HCT116 (cell line): ENCODE results near the gene NKX1-1. TPM values are rescaled to one million over a fixed set of nuclear protein-coding genes. Genes with fewer than 3 reads are reported as not detected.

Experiments
- ATAC-seq: fragments of 200-7000 bp; cut with Tn5 transposase; 2 replicates; pipeline ENCODE4 v1.9.1; 2020; ENCODE audit warnings: mild to moderate bottlenecking, moderate library complexity
- BruUV-seq: library from RNA; stranded (reverse); fragments of 400-500 nt; replicated peaks from 2 replicates; lab custom pipeline; 2021; lab: Mats Ljungman, UMichigan
- CTCF ChIA-PET: fragments of 300-600 bp; sonication (Branson Sonifier 250); formaldehyde crosslinking; loops from one replicate; lab custom pipeline; 2021; ENCODE audit warnings: antibody characterized with exemption; lab: Charles Lee
- POLR2A ChIA-PET: fragments of 300-600, 350-600 bp; sonication (Branson Sonifier 250); formaldehyde crosslinking; loops from one replicate; lab custom pipeline; 2021; ENCODE audit warnings: antibody characterized with exemption; lab: Charles Lee
- RAD21 ChIA-PET, 2 experiments: fragments of 300-600 bp; sonication (Branson Sonifier 250); formaldehyde crosslinking; loops; one replicate each; lab custom pipeline; 2023; ENCODE audit warnings: low total read pairs in 2 of 2; ENCODE audit not compliant: uncharacterized antibody in 2 of 2, unreplicated experiment in 2 of 2, low non-redundant PET in 1 of 2; lab: Charles Lee
- DNase-seq: peaks from one replicate; pipeline ENCODE4 v3.0.0-alpha.2; 2010; ENCODE audit warnings: low read depth, low spot score
- H2AFZ ChIP-seq: fragments of 200-600 bp; shearing (Covaris generic), sonication (generic); 2 replicates; pipeline ENCODE4 v1.6.1; 2017; ENCODE audit warnings: low read depth, mixed run types, mixed read lengths, antibody characterized with exemption, low read length; ENCODE audit not compliant: poor library complexity, severe bottlenecking
- H3K27ac ChIP-seq: 2 replicates; pipeline ENCODE4 v1.5.1; 2012; ENCODE audit warnings: low read depth, low read length
- H3K27me3 ChIP-seq: fragments of 200-600 bp; sonication (generic); 2 replicates; pipeline ENCODE4 v1.6.1; 2016; ENCODE audit warnings: mixed run types, low read length, mixed read lengths; ENCODE audit not compliant: insufficient read depth
- H3K36me3 ChIP-seq, 2 experiments: fragments of 200-500 bp in 1 of 2; fragments of 200-600 bp in 1 of 2; sonication (Bioruptor generic) in 1 of 2; sonication (generic) in 1 of 2; 2 replicates each; pipeline versions ENCODE4 v1.5.1 to v1.6.1; 2014 to 2016; ENCODE audit warnings: low read length in 2 of 2, inconsistent platforms in 1 of 2, mixed read lengths in 1 of 2, mixed run types in 1 of 2; ENCODE audit not compliant: insufficient read depth in 2 of 2, control insufficient read depth in 1 of 2
- H3K4me1 ChIP-seq, 2 experiments: fragments of 200-600 bp in 1 of 2; sonication (generic) in 1 of 2; 2 replicates each; pipeline versions ENCODE4 v1.5.1 to v1.6.1; 2012 to 2017; ENCODE audit warnings: low read length in 2 of 2, inconsistent platforms in 1 of 2, mild to moderate bottlenecking in 1 of 2, mixed read lengths in 1 of 2, mixed run types in 1 of 2, moderate library complexity in 1 of 2; ENCODE audit not compliant: insufficient read depth in 2 of 2, control insufficient read depth in 1 of 2
- H3K4me2 ChIP-seq: fragments of 200-600 bp; sonication (generic); 2 replicates; pipeline ENCODE4 v1.6.1; 2017; ENCODE audit warnings: mixed run types, low read length, mixed read lengths
- H3K4me3 ChIP-seq, 2 experiments: fragments of 200-600 bp in 1 of 2; sonication (generic) in 1 of 2; replicated peaks in 1 of 2; 2 replicates each; pipeline ENCODE4 v1.5.1; 2011 to 2016; ENCODE audit warnings: low read length in 2 of 2, control low read depth in 1 of 2, low read depth in 1 of 2, mild to moderate bottlenecking in 1 of 2, mixed read lengths in 1 of 2, mixed run types in 1 of 2
- H3K79me2 ChIP-seq: fragments of 200-600 bp; sonication (generic); 2 replicates; pipeline ENCODE4 v1.6.1; 2017; ENCODE audit warnings: mild to moderate bottlenecking, mixed run types, low read length, moderate library complexity, mixed read lengths; ENCODE audit not compliant: insufficient read depth
- H3K9ac ChIP-seq: fragments of 200-600 bp; sonication (generic); 2 replicates; pipeline ENCODE4 v1.6.1; 2016; ENCODE audit warnings: low read length, mixed read lengths
- H3K9me2 ChIP-seq: fragments of 200-600 bp; sonication (generic), shearing (Covaris generic); 2 replicates; pipeline ENCODE4 v1.6.1; 2017; ENCODE audit warnings: mixed run types, mild to moderate bottlenecking, moderate library complexity; ENCODE audit not compliant: insufficient read depth
- H3K9me3 ChIP-seq, 2 experiments: fragments of 200-500 bp in 1 of 2; fragments of 200-600 bp in 1 of 2; sonication (Bioruptor generic) in 1 of 2; sonication (generic) in 1 of 2; 2 replicates each; pipeline ENCODE4 v1.6.1; 2014 to 2017; ENCODE audit warnings: low read length in 2 of 2, mixed read lengths in 2 of 2, inconsistent platforms in 1 of 2, low read depth in 1 of 2, mild to moderate bottlenecking in 1 of 2, mixed run types in 1 of 2, moderate library complexity in 1 of 2; ENCODE audit not compliant: control insufficient read depth in 1 of 2, insufficient read depth in 1 of 2
- H4K20me1 ChIP-seq: fragments of 200-600 bp; sonication (generic), shearing (Covaris generic); 2 replicates; pipeline ENCODE4 v1.6.1; 2017; ENCODE audit warnings: mixed run types, mild to moderate bottlenecking, moderate library complexity; ENCODE audit not compliant: insufficient read depth
- ELF1 ChIP-seq: IDR thresholded peaks from 2 replicates; pipeline ENCODE4 v1.6.1; 2012; ENCODE audit warnings: low read depth, borderline replicate concordance
- POLR2A ChIP-seq: IDR thresholded peaks from 2 replicates; pipeline ENCODE4 v1.7.0; 2011; ENCODE audit warnings: borderline replicate concordance; ENCODE audit not compliant: insufficient read depth, insufficient read length; ENCODE audit errors: extremely low read depth
- ZNF274 ChIP-seq: fragments of 200-500 bp; sonication (Bioruptor generic); IDR thresholded peaks from 2 replicates; pipeline ENCODE4 v1.6.1; 2014; ENCODE audit warnings: mild to moderate bottlenecking, low read depth, low read length, inconsistent platforms
- intact Hi-C: fragments of 100-400 bp; cut with micrococcal nuclease; formaldehyde crosslinking; loops from 2 replicates; pipeline ENCODE4 v1.10.0; 2022
- total RNA-seq: library from RNA; stranded (reverse); gene quantifications from one replicate; pipeline ENCODE4 v1.2.1, GENCODE V29; 2021; ENCODE audit not compliant: unreplicated experiment
- TF ChIP-seq, protein P1 (sequence below), 3 experiments: fragments of 200-600 bp in 1 of 3; sonication (generic) in 1 of 3; IDR thresholded peaks in 2 of 3; conservative IDR thresholded peaks in 1 of 3; 2 replicates each; pipeline ENCODE4 v1.5.1; 2012 to 2017; ENCODE audit warnings: low read depth in 2 of 3, low read length in 2 of 3, antibody characterized with exemption in 1 of 3, borderline replicate concordance in 1 of 3, control low read depth in 1 of 3, mild to moderate bottlenecking in 1 of 3, mixed read lengths in 1 of 3, mixed run types in 1 of 3, moderate library complexity in 1 of 3; ENCODE audit not compliant: insufficient read depth in 1 of 3
- TF ChIP-seq, protein P2 (sequence below): IDR thresholded peaks from 2 replicates; pipeline ENCODE4 v1.6.1; 2012; ENCODE audit warnings: low read depth

NKX1-1 gene
- total RNA-seq, 1 experiment from 2014 or later = not detected

DNA sequence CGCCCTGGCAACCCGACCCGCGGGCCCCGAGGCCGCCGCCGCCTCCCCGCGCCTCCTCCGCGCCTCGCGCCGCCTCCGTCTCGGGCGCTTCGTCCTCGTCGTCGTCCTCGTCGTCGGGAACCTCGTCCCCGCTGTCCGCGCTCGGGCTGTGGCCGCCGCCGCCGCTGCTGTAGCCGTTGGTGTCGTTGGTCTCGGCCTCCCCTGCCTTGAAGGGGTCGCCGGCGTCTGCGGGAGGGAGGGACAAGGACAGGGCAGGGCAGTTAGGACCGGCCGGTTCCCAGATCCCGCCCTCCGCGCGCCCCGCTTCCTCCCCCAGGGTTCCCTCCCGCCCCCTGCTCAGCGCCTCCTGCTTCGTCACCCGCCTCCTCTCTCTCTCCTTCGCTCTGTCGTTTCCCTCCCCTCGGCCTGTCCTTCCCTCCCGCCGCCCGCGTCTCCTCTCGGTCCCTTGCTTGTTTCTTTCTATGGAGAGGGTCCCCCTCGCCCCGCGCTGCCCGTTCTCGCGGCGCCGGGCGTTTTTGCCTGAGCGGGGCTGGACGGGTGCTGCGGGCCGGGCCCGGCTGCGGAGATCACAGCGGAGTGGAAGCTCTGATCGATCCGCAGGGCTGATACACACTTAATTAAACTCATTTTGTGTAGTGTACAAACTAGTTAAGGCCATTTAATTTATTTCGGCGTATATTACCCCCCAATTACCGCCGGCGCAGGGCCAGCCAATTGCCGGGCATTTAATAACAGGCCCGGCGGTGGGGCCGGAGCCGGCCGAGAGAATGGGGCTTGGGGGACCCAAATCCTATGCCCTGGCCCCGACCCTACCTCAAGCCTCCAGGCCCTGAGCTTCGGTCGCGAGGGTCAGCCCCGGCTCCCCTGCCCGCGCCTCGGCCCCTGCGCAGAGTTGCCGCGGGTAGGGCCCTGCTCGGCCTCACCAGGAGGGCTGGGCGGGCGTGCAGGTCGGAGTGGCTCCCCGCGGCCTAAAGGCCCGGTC lies 2.4 kb downstream of the NKX1-1 start:
- Histone ChIP-seq H3K27me3 (no peaks in the 10 kb centered on the region), H2AFZ (no peak overlapping the region), H3K36me3 (no peaks in the 10 kb centered on the region), H3K9me3 (peaks cover 0 to 2% of the 10 kb centered on the region in 2 experiments; a peak in 2 of 4 replicates), H3K4me3 (no peak overlapping the region), H3K9ac (no peak overlapping the region), H4K20me1 (no peaks in the 10 kb centered on the region), H3K4me2 (no peak overlapping the region), H3K79me2 (no peaks in the 10 kb centered on the region), H3K9me2 (no peaks in the 10 kb centered on the region), H3K27ac (no peak overlapping the region), H3K4me1 (no peaks in the 10 kb centered on the region)
- ATAC-seq = no peak
- DNase-seq = no peak
- intact Hi-C loops = no loop called here
- POLR2A ChIA-PET = no interaction called here
- RAD21 ChIA-PET = no interaction called here
- BruUV-seq = no TSS peak
- CTCF ChIA-PET = no interaction called here
- TF ChIP-seq, protein P1, sequence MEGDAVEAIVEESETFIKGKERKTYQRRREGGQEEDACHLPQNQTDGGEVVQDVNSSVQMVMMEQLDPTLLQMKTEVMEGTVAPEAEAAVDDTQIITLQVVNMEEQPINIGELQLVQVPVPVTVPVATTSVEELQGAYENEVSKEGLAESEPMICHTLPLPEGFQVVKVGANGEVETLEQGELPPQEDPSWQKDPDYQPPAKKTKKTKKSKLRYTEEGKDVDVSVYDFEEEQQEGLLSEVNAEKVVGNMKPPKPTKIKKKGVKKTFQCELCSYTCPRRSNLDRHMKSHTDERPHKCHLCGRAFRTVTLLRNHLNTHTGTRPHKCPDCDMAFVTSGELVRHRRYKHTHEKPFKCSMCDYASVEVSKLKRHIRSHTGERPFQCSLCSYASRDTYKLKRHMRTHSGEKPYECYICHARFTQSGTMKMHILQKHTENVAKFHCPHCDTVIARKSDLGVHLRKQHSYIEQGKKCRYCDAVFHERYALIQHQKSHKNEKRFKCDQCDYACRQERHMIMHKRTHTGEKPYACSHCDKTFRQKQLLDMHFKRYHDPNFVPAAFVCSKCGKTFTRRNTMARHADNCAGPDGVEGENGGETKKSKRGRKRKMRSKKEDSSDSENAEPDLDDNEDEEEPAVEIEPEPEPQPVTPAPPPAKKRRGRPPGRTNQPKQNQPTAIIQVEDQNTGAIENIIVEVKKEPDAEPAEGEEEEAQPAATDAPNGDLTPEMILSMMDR (IDR thresholded peaks at IDR 0.05 in 2 of 3, conservative IDR thresholded peaks at IDR 0.05 in 1 of 3; ENCODE audit: borderline replicate concordance in 1 of 3, insufficient read depth in 1 of 3, low read depth in 2 of 3, low read length in 2 of 3) = no peak
- TF ChIP-seq ELF1 (no peak), ZNF274 (no peak), POLR2A (no peak)
- TF ChIP-seq, protein P2, sequence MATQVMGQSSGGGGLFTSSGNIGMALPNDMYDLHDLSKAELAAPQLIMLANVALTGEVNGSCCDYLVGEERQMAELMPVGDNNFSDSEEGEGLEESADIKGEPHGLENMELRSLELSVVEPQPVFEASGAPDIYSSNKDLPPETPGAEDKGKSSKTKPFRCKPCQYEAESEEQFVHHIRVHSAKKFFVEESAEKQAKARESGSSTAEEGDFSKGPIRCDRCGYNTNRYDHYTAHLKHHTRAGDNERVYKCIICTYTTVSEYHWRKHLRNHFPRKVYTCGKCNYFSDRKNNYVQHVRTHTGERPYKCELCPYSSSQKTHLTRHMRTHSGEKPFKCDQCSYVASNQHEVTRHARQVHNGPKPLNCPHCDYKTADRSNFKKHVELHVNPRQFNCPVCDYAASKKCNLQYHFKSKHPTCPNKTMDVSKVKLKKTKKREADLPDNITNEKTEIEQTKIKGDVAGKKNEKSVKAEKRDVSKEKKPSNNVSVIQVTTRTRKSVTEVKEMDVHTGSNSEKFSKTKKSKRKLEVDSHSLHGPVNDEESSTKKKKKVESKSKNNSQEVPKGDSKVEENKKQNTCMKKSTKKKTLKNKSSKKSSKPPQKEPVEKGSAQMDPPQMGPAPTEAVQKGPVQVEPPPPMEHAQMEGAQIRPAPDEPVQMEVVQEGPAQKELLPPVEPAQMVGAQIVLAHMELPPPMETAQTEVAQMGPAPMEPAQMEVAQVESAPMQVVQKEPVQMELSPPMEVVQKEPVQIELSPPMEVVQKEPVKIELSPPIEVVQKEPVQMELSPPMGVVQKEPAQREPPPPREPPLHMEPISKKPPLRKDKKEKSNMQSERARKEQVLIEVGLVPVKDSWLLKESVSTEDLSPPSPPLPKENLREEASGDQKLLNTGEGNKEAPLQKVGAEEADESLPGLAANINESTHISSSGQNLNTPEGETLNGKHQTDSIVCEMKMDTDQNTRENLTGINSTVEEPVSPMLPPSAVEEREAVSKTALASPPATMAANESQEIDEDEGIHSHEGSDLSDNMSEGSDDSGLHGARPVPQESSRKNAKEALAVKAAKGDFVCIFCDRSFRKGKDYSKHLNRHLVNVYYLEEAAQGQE = no peak
